ENCODE data around the gene SLC7A6. TPM values are rescaled to one million over a fixed set of nuclear protein-coding genes. Genes with fewer than 3 reads are reported as not detected.

SLC7A6 gene
- total and polyA plus RNA-seq, 2 of the 13 experiments (the other 11 are each of a cell fraction or from before 2014, with no cell fraction given): 35.8 to 70.8 TPM

GRCh38 chr16:68265078-68265920 lies 973 bp downstream of the SLC7A6 start (continued):
- no peak for TF ChIP-seq SP2 (CRISPR knock-in tag; IDR thresholded peaks at IDR 0.05)
- no peak for TF ChIP-seq GPBP1L1 (CRISPR knock-in tag; IDR thresholded peaks at IDR 0.05)
- TF ChIP-seq ATF1 (CRISPR knock-in tag; IDR thresholded peaks at IDR 0.05): peak; percentile 60; the same call in 1 of the 2 replicates
- TF ChIP-seq PBX3 (CRISPR knock-in tag; IDR thresholded peaks at IDR 0.05; ENCODE audit: borderline replicate concordance): no peak
- TF ChIP-seq TCF7 (IDR thresholded peaks at IDR 0.05; ENCODE audit: low read depth): peak; percentile 74
- no peak for TF ChIP-seq ZNF674 (CRISPR knock-in tag; IDR thresholded peaks at IDR 0.05; ENCODE audit: low read depth)
- TF ChIP-seq ZNF496 (CRISPR knock-in tag; IDR thresholded peaks at IDR 0.05; ENCODE audit: insufficient replicate concordance): no peak
- peak; percentile 11; the same call in 1 of the 2 replicates for TF ChIP-seq ZNF292 (CRISPR knock-in tag; IDR thresholded peaks at IDR 0.05; ENCODE audit: borderline replicate concordance, low read depth)
- TF ChIP-seq POLR2A (IDR thresholded peaks at IDR 0.05; ENCODE audit: insufficient read depth in 1 of 2, low read depth in 2 of 2, low read length in 2 of 2): peak; percentile 59 to 98; a peak in 3 of 4 replicates
- no peak; the same call in 1 of the 2 replicates for TF ChIP-seq GLMP (CRISPR knock-in tag; IDR thresholded peaks at IDR 0.05; ENCODE audit: borderline replicate concordance)
- no peak for TF ChIP-seq CENPX (CRISPR knock-in tag; IDR thresholded peaks at IDR 0.05)
- no peak for TF ChIP-seq HIVEP1 (CRISPR knock-in tag; IDR thresholded peaks at IDR 0.05)
- TF ChIP-seq ZNF777 (CRISPR knock-in tag; IDR thresholded peaks at IDR 0.05): no peak
- no peak for TF ChIP-seq ZFP62 (CRISPR knock-in tag; IDR thresholded peaks at IDR 0.05)
- TF ChIP-seq ZNF101 (CRISPR knock-in tag; IDR thresholded peaks at IDR 0.05; ENCODE audit: borderline replicate concordance, low read depth): peak; percentile 90; the same call in 1 of the 2 replicates
- no peak for TF ChIP-seq HDAC6 (IDR thresholded peaks at IDR 0.05; ENCODE audit: low read depth, low read length)
- TF ChIP-seq ZNF180 (CRISPR knock-in tag; IDR thresholded peaks at IDR 0.05; ENCODE audit: borderline replicate concordance, low read depth): no peak
- no peak; the same call in none of the 2 replicates for TF ChIP-seq KLF12 (CRISPR knock-in tag; IDR thresholded peaks at IDR 0.05; ENCODE audit: borderline replicate concordance)
- TF ChIP-seq HNRNPLL (IDR thresholded peaks at IDR 0.05; ENCODE audit: low read depth, low read length, poor library complexity, severe bottlenecking): peak; percentile 23
- TF ChIP-seq ZNF512B (CRISPR knock-in tag; IDR thresholded peaks at IDR 0.05; ENCODE audit: borderline replicate concordance): no peak; the same call in 1 of the 2 replicates
- TF ChIP-seq FOSL2 (CRISPR knock-in tag; IDR thresholded peaks at IDR 0.05): peak; percentile 99
- TF ChIP-seq DMAP1 (CRISPR knock-in tag; IDR thresholded peaks at IDR 0.05): peak; percentile 68
- TF ChIP-seq ETV5 (CRISPR knock-in tag; IDR thresholded peaks at IDR 0.05; ENCODE audit: borderline replicate concordance): peak; percentile 80
- 0 out of 2 replicates have a peak, but pooled peaks have one; percentile 9 for TF ChIP-seq ZNF484 (CRISPR knock-in tag; IDR thresholded peaks at IDR 0.05; ENCODE audit: borderline replicate concordance, low read depth)
